ENCODE data around the gene P2RX5. TPM values are rescaled to one million over a fixed set of nuclear protein-coding genes. Genes with fewer than 3 reads are reported as not detected.

The P2RX5 gene
- total and polyA plus RNA-seq, 10 of the 15 experiments (the other 5 are each of a cell fraction or from before 2014, with no cell fraction given): 6.9 to 28.8 (median 19.5) TPM

DNA sequence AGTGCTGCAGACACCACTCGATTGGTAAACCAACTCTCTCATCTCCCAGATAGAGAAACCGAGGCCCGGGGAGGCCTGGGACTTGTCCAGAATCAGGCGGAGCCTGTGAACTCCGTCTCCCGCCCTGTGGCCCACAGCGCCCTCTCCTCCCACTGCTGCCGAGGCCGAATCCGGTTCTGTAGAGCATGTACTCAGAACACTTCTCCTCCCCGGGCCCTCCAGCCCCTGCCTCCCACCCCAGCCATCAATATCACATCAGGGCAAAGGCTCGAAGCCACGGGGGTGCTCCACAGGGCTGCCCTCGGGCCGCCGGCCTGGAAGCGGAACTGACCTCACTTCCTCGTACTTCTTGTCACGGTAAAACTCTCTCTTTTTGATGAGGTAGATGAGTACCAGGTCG is 14.4 kb downstream of the P2RX5 start (continued):
- TF ChIP-seq, protein P1, sequence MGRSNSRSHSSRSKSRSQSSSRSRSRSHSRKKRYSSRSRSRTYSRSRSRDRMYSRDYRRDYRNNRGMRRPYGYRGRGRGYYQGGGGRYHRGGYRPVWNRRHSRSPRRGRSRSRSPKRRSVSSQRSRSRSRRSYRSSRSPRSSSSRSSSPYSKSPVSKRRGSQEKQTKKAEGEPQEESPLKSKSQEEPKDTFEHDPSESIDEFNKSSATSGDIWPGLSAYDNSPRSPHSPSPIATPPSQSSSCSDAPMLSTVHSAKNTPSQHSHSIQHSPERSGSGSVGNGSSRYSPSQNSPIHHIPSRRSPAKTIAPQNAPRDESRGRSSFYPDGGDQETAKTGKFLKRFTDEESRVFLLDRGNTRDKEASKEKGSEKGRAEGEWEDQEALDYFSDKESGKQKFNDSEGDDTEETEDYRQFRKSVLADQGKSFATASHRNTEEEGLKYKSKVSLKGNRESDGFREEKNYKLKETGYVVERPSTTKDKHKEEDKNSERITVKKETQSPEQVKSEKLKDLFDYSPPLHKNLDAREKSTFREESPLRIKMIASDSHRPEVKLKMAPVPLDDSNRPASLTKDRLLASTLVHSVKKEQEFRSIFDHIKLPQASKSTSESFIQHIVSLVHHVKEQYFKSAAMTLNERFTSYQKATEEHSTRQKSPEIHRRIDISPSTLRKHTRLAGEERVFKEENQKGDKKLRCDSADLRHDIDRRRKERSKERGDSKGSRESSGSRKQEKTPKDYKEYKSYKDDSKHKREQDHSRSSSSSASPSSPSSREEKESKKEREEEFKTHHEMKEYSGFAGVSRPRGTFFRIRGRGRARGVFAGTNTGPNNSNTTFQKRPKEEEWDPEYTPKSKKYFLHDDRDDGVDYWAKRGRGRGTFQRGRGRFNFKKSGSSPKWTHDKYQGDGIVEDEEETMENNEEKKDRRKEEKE (IDR thresholded peaks at IDR 0.05): no peak
- no peak for TF ChIP-seq EED (IDR thresholded peaks at IDR 0.05; ENCODE audit: low read depth)
- no peak for TF ChIP-seq JUND (IDR thresholded peaks at IDR 0.05; ENCODE audit: low read depth, low read length)
- TF ChIP-seq MAX (IDR thresholded peaks at IDR 0.05; ENCODE audit: low read depth, low read length): no peak

DNA sequence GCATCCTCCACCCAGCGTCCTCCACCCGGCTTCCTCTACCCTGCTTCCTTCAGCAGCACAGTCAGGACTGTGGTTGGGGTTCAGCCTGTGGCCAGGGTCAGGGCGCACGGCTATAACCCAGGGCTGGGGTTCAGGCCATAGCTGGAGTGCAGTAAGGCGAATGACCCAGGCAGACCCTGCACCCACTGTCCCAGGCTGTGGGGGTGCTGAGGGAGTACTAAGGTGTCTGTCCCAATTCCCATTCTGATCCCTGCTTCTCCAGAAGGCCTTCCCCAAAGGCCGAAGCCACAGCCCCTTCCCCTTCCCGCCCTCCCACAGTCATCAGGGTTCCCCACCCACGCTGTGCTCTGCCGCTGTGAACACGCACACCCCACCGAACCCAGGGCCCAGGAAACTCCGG is 14.9 kb downstream of the P2RX5 start:
- Histone ChIP-seq H3K9ac (ENCODE audit: control insufficient read depth, insufficient read depth, low read length) (no peak overlapping the region), H3K36me3 (ENCODE audit: control insufficient read depth in 2 of 2, insufficient read depth in 2 of 2, low read length in 1 of 2) (peaks cover 0 to 4% of the 10 kb centered on the region in 2 experiments; a peak in 2 of 4 replicates), H3K9me3 (replicated peaks; ENCODE audit: control insufficient read depth, insufficient read depth, low read length) (no peaks in the 10 kb centered on the region), H4K20me1 (ENCODE audit: control insufficient read depth, insufficient read depth) (no peaks in the 10 kb centered on the region), H2AFZ (ENCODE audit: control insufficient read depth, low read depth, low read length) (no peak overlapping the region), H3K4me3 (no peak overlapping the region), H3K27me3 (replicated peaks in 1 of 2; ENCODE audit: control insufficient read depth in 2 of 2, insufficient read depth in 2 of 2, low read length in 1 of 2) (no peaks in the 10 kb centered on the region), H3K4me1 (ENCODE audit: control insufficient read depth, insufficient read depth, low read length) (peaks cover 6% of the 10 kb centered on the region; the same call in 1 of the 2 replicates), H3K27ac (ENCODE audit: control insufficient read depth, insufficient read depth) (no peak overlapping the region), H3K4me2 (ENCODE audit: control insufficient read depth, insufficient read depth) (no peak overlapping the region), H3K79me2 (ENCODE audit: control insufficient read depth, insufficient read depth, low read length) (no peaks in the 10 kb centered on the region)
- ChIA-PET POLR2A (no interaction called here), RAD21 (ENCODE audit: unreplicated experiment) (no interaction called here), SMC1A (ENCODE audit: uncharacterized antibody, unreplicated experiment) (no interaction called here), CTCF (interaction anchor here (5.1 kb wide), 1 partner anchor 55 kb away, joined by 105 read pairs; no protein-coding TSS in a partner anchor)
- DNase-seq (ENCODE audit: low read depth, low spot score) (no peak), FAIRE-seq (no peak), ATAC-seq (no peak)
- no TSS peak for BruUV-seq (replicated peaks)
- in situ Hi-C loops (cut with MboI): loop anchor here (5.0 kb wide), 1 partner anchor 141 kb away; no protein-coding TSS in a partner anchor
- intact Hi-C loops (cut with micrococcal nuclease; ENCODE audit: unreplicated experiment): no loop called here
- 84% methylated on average over 8 of the region's 12 CpGs for WGBS (ENCODE audit: insufficient coverage, insufficient replicate concordance, low lambda C conversion rate, missing lambda C conversion rate)
- TF ChIP-seq YY1 (IDR thresholded peaks at IDR 0.05; ENCODE audit: low read depth, low read length) (no peak), PKNOX1 (IDR thresholded peaks at IDR 0.05) (no peak), ETV6 (conservative IDR thresholded peaks at IDR 0.05 in 1 of 2, IDR thresholded peaks at IDR 0.05 in 1 of 2; ENCODE audit: borderline replicate concordance in 1 of 2, low read depth in 1 of 2) (no peak), FOS (IDR thresholded peaks at IDR 0.05; ENCODE audit: borderline replicate concordance, extremely low read depth, insufficient read length) (no peak), PAX8 (IDR thresholded peaks at IDR 0.05) (no peak), ZBED1 (IDR thresholded peaks at IDR 0.05; ENCODE audit: borderline replicate concordance) (no peak), RBBP5 (conservative IDR thresholded peaks at IDR 0.05) (no peak), NRF1 (conservative IDR thresholded peaks at IDR 0.05; ENCODE audit: low read depth, low read length) (no peak), ESRRA (IDR thresholded peaks at IDR 0.05; ENCODE audit: low read length) (no peak), CTCF (IDR thresholded peaks at IDR 0.05 in 2 of 3, conservative IDR thresholded peaks at IDR 0.05 in 1 of 3; ENCODE audit: control insufficient read depth in 2 of 3, extremely low read depth in 1 of 3, insufficient read depth in 1 of 3, low read depth in 3 of 3, low read length in 3 of 3) (no peak), BACH1 (IDR thresholded peaks at IDR 0.05; ENCODE audit: borderline replicate concordance) (no peak)
